ENCODE measurements around the gene GFRA4.

GRCh38 chr20:3705970-3706739 is 43.0 kb upstream of the GFRA4 start:
- TF ChIP-seq CTCF (IDR thresholded peaks at IDR 0.05) (no peak), FOSB (CRISPR knock-in tag; IDR thresholded peaks at IDR 0.05) (no peak), HMGXB4 (CRISPR knock-in tag; IDR thresholded peaks at IDR 0.05; ENCODE audit: borderline replicate concordance) (no peak), CHD2 (IDR thresholded peaks at IDR 0.05; ENCODE audit: low read length, partially characterized antibody) (no peak)
